Measurements from ENCODE around the gene ABRACL. TPM values are rescaled to one million over a fixed set of nuclear protein-coding genes. Genes with fewer than 3 reads are reported as not detected.

The ABRACL gene
- total and polyA plus RNA-seq, 4 donors: 19.8 to 91.9 (median 40.5) TPM

DNA sequence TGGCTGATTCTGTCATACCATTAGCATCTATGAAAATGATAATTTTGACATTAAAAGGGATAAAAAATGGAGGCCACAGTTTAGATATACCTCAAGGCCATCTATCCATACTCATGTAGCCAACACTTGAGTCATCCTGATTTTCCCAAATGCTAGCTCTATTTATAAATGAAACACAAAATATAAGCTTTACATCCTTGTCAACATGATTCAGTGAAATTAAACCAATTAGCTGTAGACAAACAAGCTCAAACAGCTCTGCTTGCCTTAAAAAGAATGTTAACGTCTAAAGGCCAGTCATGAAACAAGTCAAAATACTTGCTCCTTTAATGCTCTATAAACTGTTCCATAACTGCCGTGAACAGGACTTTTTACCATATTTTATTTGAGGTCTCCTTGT, 40.3 kb downstream of the ABRACL start:
- no peak overlapping the region for H3K27ac ChIP-seq (ENCODE audit: low read depth in 1 of 2, low read length in 1 of 2)
- TF ChIP-seq, protein P1, sequence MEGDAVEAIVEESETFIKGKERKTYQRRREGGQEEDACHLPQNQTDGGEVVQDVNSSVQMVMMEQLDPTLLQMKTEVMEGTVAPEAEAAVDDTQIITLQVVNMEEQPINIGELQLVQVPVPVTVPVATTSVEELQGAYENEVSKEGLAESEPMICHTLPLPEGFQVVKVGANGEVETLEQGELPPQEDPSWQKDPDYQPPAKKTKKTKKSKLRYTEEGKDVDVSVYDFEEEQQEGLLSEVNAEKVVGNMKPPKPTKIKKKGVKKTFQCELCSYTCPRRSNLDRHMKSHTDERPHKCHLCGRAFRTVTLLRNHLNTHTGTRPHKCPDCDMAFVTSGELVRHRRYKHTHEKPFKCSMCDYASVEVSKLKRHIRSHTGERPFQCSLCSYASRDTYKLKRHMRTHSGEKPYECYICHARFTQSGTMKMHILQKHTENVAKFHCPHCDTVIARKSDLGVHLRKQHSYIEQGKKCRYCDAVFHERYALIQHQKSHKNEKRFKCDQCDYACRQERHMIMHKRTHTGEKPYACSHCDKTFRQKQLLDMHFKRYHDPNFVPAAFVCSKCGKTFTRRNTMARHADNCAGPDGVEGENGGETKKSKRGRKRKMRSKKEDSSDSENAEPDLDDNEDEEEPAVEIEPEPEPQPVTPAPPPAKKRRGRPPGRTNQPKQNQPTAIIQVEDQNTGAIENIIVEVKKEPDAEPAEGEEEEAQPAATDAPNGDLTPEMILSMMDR (IDR thresholded peaks at IDR 0.05; ENCODE audit: control extremely low read depth, extremely low read depth): no peak
- WGBS, 2 donors: 89 to 97% methylated on average over 2 of the region's 2 CpGs
- no peaks in the 10 kb centered on the region for H3K4me1 ChIP-seq (ENCODE audit: control insufficient read depth in 5 of 5, insufficient read depth in 5 of 5, low read length in 5 of 5)
- no peak overlapping the region for H3K4me3 ChIP-seq
- no peaks in the 10 kb centered on the region for H3K36me3 ChIP-seq (ENCODE audit: control insufficient read depth in 4 of 4, insufficient read depth in 4 of 4, low read length in 4 of 4)
- no peak overlapping the region for H3K9ac ChIP-seq (ENCODE audit: insufficient read depth in 1 of 2, low read length in 2 of 2)
- no peaks in the 10 kb centered on the region for H3K9me3 ChIP-seq (ENCODE audit: control insufficient read depth in 4 of 4, insufficient read depth in 3 of 4, low read length in 3 of 4)
- no peaks in the 10 kb centered on the region for H3K27me3 ChIP-seq (ENCODE audit: control insufficient read depth in 3 of 3, insufficient read depth in 3 of 3, low read length in 2 of 3)
- ATAC-seq (ENCODE audit: insufficient read depth, low FRiP score): no peak
- DNase-seq: no peak

GRCh38 chr6:139073118-139073517, 44.6 kb downstream of the ABRACL start:
- Histone ChIP-seq H3K9ac (ENCODE audit: insufficient read depth in 1 of 2, low read length in 2 of 2) (no peak overlapping the region), H3K4me3 (no peak overlapping the region), H3K9me3 (ENCODE audit: control insufficient read depth in 4 of 4, insufficient read depth in 3 of 4, low read length in 3 of 4) (no peaks in the 10 kb centered on the region), H3K27ac (ENCODE audit: low read depth in 1 of 2, low read length in 1 of 2) (no peak overlapping the region), H3K27me3 (ENCODE audit: control insufficient read depth in 3 of 3, insufficient read depth in 3 of 3, low read length in 2 of 3) (no peaks in the 10 kb centered on the region), H3K4me1 (ENCODE audit: control insufficient read depth in 5 of 5, insufficient read depth in 5 of 5, low read length in 5 of 5) (no peaks in the 10 kb centered on the region), H3K36me3 (ENCODE audit: control insufficient read depth in 4 of 4, insufficient read depth in 4 of 4, low read length in 4 of 4) (no peaks in the 10 kb centered on the region)
- 93% methylated on average over 2 of the region's 2 CpGs for WGBS, 2 donors
- ATAC-seq (ENCODE audit: insufficient read depth, low FRiP score): no peak
- TF ChIP-seq, protein P1 (IDR thresholded peaks at IDR 0.05; ENCODE audit: control extremely low read depth, extremely low read depth): no peak
- DNase-seq: no peak

GRCh38 chr6:139079018-139079417, 50.5 kb downstream of the ABRACL start:
- TF ChIP-seq, protein P1 (IDR thresholded peaks at IDR 0.05; ENCODE audit: control extremely low read depth, extremely low read depth): no peak
- 70 to 92% methylated on average over 2 of the region's 2 CpGs for WGBS, 2 donors
- no peak for ATAC-seq (ENCODE audit: insufficient read depth, low FRiP score)
- Histone ChIP-seq H3K9ac (ENCODE audit: insufficient read depth in 1 of 2, low read length in 2 of 2) (no peak overlapping the region), H3K27ac (ENCODE audit: low read depth in 1 of 2, low read length in 1 of 2) (no peak overlapping the region), H3K9me3 (ENCODE audit: control insufficient read depth in 4 of 4, insufficient read depth in 3 of 4, low read length in 3 of 4) (no peaks in the 10 kb centered on the region), H3K4me1 (ENCODE audit: control insufficient read depth in 5 of 5, insufficient read depth in 5 of 5, low read length in 5 of 5) (peaks cover 0 to 8% (median 0%) of the 10 kb centered on the region in 5 donors), H3K4me3 (no peak overlapping the region), H3K27me3 (ENCODE audit: control insufficient read depth in 3 of 3, insufficient read depth in 3 of 3, low read length in 2 of 3) (no peaks in the 10 kb centered on the region), H3K36me3 (ENCODE audit: control insufficient read depth in 4 of 4, insufficient read depth in 4 of 4, low read length in 4 of 4) (no peaks in the 10 kb centered on the region)
- no peak for DNase-seq

DNA sequence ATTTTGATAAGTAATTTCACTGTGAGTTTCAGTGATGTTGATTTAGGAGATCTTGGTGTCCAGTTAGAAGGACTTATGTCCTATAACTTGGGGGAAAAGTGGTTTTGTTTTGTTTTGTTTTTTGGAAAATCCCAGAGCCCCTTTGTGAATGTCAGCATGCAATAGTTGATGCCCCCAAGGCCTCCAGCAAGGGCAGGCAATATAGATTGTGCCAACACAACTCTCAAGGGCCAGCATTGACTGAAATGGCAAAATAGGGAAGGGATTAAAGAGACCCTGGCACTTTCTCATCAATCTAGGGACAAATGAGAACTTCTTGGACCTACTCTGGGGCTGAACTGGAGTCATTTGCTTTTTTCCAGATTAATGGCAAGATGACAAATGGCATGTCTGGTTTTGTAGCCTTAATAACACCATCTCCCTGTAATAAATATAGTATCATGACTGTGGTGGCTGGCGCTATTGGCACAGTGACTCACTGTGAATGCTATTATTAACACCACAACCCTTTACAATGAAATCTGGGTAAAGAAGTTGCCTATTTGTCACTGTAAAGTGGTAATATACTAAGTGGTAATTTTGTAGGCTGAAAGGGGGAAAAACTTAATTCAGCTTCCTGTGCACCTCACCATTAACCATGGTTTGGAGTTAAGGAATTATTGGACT, 51.8 kb downstream of the ABRACL start:
- DNase-seq (no peak), ATAC-seq (ENCODE audit: insufficient read depth, low FRiP score) (no peak)
- no peaks in the 10 kb centered on the region for H3K36me3 ChIP-seq (ENCODE audit: control insufficient read depth in 4 of 4, insufficient read depth in 4 of 4, low read length in 4 of 4)
- H3K27ac ChIP-seq (ENCODE audit: low read depth in 1 of 2, low read length in 1 of 2): peak overlapping the region in 1 of 2 donors; percentile 64
- H3K9me3 ChIP-seq (ENCODE audit: control insufficient read depth in 4 of 4, insufficient read depth in 3 of 4, low read length in 3 of 4): no peaks in the 10 kb centered on the region
- TF ChIP-seq, protein P1 (IDR thresholded peaks at IDR 0.05; ENCODE audit: control extremely low read depth, extremely low read depth): no peak
- H3K4me1 ChIP-seq (ENCODE audit: control insufficient read depth in 5 of 5, insufficient read depth in 5 of 5, low read length in 5 of 5): peaks cover 0 to 8% (median 0%) of the 10 kb centered on the region in 5 donors
- H3K27me3 ChIP-seq (ENCODE audit: control insufficient read depth in 3 of 3, insufficient read depth in 3 of 3, low read length in 2 of 3): no peaks in the 10 kb centered on the region
- no peak overlapping the region for H3K4me3 ChIP-seq
- H3K9ac ChIP-seq (ENCODE audit: insufficient read depth in 1 of 2, low read length in 2 of 2): no peak overlapping the region
- WGBS, 2 donors: 94 to 97% methylated on average over 1 of the region's 1 CpG
